GM12801 (cell line): ENCODE results near the gene MYL3.

Experiments
- CTCF ChIP-seq: IDR thresholded peaks from one replicate; pipeline ENCODE4 v1.5.1; 2011; ENCODE audit warnings: control low read depth; ENCODE audit not compliant: insufficient read length; ENCODE audit errors: extremely low read depth

MYL3 gene

GRCh38 chr3:46873521-46873920 lies 10.3 kb upstream of the MYL3 start:
- no peak for TF ChIP-seq CTCF

- no peak for TF ChIP-seq CTCF
These were observed 8.0 kb upstream of the MYL3 start for GRCh38 chr3:46871222-46871621.

GRCh38 chr3:46870651-46871050 lies 7.4 kb upstream of the MYL3 start:
- TF ChIP-seq CTCF = no peak

GRCh38 chr3:46869440-46869839 lies 6.2 kb upstream of the MYL3 start:
- TF ChIP-seq CTCF = no peak

- TF ChIP-seq CTCF = no peak
These were observed 5.7 kb upstream of the MYL3 start for GRCh38 chr3:46868948-46869347.

- TF ChIP-seq CTCF = no peak
These were observed 5.0 kb upstream of the MYL3 start for GRCh38 chr3:46868287-46868686.

- TF ChIP-seq CTCF = no peak
These were observed 4.3 kb upstream of the MYL3 start for GRCh38 chr3:46867550-46867898.
